Endothelial cell of coronary artery (primary cell): Measurements from ENCODE around the gene C1orf146. TPM values are rescaled to one million over a fixed set of nuclear protein-coding genes. Genes with fewer than 3 reads are reported as not detected.

Experiments
- total RNA-seq: library from RNA; depleted of rRNA; stranded (reverse); fragments of >200 nt; gene quantifications from 2 replicates; pipeline ENCODE4 v1.2.3, GENCODE V29; 2014

C1orf146 gene
- not detected in 2 replicates for total RNA-seq

GRCh38 chr1:92217721-92218120, at the start of gene C1orf146:
TSS of gene C1orf146 (plus strand) at chr1:92217915. CDS start at chr1:92231421, 13,506 bp downstream.

Other genes starting within 250 kb of the C1orf146 start
- gene EPHX4, start 187.9 kb upstream of the C1orf146 start, total RNA-seq, result 3.9 and 8.4 TPM in 2 replicates
- gene SETSIP, start 142.5 kb upstream of the C1orf146 start, total RNA-seq, result 0.09 TPM in 1 of 2 replicates, not detected in the other
- 1.6 and 1.8 TPM in 2 replicates for gene BTBD8, start 137.6 kb upstream of the C1orf146 start, total RNA-seq
- 8.1 and 9.4 TPM in 2 replicates for gene GLMN, start 81.1 kb downstream of the C1orf146 start, total RNA-seq
- gene RPAP2, start 81.1 kb downstream of the C1orf146 start, total RNA-seq, result 4.7 and 9.3 TPM in 2 replicates